GM18526 (cell line): Measurements from ENCODE around the gene DMRT1.

ENCODE experiments used
- POLR2A ChIP-seq: IDR thresholded peaks from 3 replicates; pipeline ENCODE4 v1.6.1; 2011; ENCODE audit not compliant: insufficient read length; ENCODE audit errors: extremely low read depth

DMRT1 gene

DNA sequence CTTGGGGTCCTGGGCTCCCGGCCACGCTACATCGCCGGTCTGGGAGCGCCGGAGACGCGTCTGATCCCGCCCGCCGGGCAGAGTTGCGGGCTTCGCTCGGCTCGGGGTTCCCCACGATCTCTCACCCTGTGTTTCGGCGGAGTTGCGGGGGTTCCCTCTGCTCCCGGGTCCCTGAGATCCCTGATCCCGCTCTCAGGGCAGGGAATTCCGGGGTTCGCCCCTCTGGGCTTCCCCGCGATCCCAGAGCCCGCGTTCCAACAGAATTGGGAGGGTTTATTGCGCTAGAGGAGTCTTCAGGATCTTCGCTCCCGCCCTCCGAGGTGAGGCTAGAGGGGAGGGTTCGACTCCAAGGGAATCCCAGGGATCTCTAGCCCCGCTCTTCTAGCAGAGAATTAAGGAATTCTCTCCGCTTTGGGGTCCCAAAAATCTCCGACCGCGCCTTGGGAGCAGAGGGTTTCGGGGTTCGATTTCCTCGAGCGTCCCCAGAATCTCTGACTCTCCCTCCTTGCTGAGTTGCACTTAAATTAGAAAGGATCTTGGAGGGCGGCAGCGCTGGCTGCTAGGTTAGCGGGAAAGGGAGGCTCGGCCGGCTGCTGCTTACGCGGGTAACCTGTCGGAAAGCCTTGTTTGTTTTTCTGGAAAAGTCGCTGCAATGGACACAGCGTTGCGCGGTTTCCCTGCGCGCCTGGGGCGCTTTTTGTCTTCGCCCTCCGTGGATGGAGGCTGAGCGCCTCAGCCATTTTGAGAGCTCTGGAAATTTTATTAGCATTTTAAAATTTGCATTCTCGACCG lies 1.3 kb downstream of the DMRT1 start:
- TF ChIP-seq POLR2A, result no peak

DNA sequence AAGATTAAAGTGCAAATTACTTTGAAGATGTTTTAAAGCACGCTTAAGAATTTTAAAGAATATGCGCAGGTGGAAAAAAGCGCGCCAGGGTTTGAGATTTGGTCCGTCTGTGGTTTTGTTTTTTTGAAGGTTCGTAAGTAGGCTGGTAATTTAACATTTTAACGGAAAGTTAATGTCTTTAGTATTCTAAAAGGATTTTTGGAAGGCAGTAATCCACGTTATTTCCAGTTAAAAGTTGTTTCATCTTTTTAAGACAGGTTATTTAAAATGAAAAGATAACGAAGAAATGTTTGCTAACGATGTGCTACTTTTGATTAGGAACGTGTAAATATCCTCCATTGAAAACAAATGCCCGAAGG lies 1.9 kb downstream of the DMRT1 start:
- TF ChIP-seq POLR2A, result no peak

DNA sequence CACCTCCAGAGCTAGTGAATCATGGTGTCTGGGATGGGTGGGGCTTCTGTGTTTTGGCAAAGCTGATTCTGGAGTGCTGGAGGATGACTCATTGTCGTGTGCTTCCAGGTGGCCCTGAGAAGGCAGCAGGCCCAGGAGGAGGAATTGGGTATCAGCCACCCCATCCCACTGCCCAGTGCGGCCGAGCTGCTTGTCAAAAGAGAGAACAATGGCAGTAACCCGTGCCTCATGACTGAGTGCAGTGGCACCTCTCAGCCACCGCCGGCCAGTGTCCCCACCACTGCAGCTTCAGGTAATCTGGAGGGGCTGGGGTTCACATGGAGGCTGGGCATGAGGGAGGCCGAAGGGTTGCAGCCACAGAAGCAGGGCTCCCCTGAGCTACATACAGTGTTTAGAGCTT lies 5.4 kb downstream of the DMRT1 start:
- TF ChIP-seq POLR2A, result no peak

DNA sequence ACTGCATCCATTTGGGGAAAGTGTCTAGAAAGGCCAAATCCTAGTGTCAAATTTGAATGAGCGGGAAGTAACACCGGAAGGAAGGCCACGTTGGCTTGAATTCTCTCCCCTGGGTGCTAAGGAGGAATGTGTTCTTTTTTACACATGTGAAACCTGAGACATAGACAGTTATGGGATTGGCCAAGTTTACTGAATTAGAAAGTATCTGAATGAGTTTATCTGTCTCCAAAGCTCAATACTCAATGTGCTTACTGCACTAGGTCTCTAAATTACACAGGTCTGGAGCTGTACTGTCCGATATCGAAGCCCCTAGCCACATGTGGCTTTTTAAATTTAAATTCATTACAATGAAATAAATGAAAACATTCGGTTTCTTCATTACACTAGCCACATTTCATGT lies 6.0 kb downstream of the DMRT1 start:
- no peak for TF ChIP-seq POLR2A

DNA sequence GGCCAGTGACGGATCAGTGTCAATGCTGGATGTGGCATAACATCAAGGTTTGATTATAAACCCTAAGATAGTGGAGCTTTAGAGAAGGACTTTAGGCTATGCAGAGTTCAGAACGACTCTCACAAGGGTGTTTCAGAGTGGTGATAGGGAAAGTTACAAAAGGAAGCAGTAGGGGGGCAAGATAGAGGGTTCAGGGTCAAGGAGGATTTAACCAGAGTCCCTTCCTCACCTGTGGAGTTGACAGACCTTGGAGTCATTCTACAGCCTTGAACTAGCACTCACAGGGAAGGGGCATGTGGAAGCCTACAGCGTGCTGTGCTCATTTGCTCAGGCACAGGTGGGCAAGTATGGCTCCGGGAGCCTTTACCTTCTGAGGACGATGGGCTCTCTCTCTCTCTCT lies 7.9 kb downstream of the DMRT1 start:
- TF ChIP-seq POLR2A, result no peak

DNA sequence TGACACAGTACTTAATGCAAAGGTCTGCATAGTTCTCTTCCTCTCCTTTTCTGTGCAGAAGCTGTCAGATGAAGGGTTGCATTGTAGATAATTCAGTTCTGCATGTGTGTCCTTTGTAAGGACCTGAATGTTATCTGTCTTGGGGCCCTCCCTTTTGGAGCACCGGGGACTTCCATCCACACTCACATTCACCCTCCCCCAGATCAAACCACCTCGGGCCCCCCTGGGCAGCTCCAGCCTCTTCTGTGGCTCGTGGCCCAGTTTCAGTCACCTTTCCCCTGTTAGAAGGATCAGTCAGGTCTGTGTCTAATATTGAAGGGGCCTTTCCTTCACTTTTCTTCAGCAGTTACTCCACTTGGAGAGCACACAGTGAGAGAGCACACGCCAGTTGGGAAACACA lies 11.0 kb downstream of the DMRT1 start:
- TF ChIP-seq POLR2A, result no peak

DNA sequence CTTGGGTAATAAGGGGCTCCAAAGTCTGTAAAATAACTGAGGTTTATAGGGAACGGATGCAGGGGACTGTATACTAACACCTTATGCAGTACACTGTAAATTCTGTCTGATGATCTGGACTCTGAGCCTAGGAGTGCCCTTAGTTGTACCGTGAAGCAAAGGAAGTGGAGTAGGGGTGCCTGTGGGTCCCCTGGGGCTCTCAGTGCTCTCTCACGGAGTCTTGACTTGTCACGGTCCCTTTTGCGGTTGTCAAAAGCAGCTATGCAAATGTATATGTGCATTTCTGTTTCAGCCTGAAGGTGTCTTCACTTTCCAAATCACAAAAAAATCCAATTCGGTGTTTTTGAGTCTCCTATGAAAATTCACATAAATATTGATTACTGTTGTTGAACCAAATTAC lies 17.8 kb downstream of the DMRT1 start:
- TF ChIP-seq POLR2A, result no peak

DNA sequence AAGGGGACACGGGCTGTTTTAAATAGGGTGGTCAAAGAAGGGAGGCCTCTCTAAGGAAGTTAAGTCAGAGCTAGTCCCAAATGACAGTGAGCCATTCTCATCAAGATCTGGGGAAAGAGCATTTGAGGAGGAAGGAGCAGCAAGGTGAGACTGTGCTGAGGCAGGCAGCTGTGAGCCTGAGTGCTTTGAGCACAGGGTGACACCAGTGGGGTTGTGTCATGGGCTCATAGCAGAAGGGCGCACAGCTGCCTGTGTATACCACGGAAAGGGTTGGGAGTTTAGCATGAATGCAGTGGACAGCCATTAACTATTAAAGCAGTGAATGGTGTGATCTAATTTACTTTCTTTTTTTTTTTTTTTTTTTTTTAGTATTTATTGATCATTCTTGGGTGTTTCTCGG lies 19.2 kb downstream of the DMRT1 start:
- no peak for TF ChIP-seq POLR2A

DNA sequence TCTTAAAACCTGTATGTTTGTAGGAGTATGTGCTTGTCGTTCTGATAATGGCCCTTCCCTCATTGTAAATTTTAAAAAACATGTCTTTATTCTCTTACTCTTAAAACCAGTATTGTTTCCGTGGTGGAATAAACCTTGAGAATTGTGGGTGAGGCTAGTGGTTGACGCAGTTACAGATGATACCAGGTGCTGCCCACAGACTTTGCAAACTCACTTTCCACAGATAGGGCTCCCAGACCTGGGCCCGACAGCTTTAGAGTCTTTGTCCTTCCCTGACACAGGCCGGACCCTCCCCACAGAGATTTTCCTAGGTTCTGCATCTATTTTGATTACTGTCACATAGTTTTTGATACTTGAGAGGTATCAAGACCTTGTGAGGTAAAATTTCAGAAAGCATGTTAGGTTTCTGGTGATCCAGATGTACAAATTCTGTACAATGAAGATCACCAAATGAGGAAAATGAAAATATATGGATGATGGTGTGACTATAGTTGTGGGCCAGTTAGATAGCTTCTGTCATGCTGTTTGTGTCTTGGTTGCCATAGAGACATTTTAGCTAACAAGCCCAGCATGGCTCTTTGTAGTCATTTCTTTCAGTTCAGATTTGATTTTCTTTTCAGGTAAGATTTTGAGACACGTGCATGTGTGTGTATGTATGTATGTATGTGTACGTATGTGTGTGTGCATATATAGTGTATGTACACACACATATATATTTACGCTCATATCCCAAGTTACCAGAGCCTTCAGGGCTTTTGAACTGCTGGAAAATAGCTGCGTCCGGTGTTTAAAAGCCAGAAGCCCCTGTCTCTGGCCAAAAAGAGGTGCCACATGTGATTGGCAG lies 33.8 kb downstream of the DMRT1 start:
- TF ChIP-seq POLR2A, result no peak

DNA sequence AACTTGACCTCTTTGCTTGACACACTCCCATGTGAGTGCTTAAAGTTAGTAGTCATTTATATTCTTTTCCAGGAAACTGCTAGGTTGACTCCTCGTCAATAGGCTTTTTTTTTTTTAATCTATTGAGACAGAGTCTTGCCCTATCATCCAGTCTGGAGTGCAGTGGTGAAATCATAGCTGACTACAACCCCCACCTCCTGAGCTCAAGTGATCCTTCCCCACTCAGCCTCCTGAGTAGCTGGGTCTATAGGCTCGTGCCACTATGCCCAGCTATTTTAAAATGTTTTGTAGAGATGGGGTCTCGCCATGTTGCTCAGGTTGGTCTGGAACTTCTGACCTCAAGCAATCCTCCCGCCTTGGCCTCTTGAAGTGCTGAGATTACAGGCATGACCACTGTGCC lies 34.9 kb downstream of the DMRT1 start:
- no peak for TF ChIP-seq POLR2A

DNA sequence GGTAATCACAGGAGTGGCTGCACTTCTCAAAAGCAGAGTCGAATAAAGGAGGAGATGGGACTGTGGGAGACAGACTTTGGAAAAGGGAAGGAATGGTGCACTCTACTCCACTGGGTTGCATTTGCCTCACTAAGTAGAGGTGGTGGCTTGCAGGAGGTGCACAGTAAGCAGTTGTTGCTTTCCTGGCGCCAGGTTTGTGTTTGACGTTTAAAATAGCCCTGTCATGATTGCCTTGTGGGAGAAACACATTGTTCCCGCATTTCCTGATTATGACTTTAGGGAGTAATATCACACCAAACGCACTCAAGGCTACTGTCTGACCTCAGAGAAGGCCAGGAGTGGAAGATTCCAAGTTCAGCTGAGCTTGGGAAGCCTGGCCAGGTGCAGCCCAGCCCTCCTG lies 36.7 kb downstream of the DMRT1 start:
- no peak for TF ChIP-seq POLR2A

DNA sequence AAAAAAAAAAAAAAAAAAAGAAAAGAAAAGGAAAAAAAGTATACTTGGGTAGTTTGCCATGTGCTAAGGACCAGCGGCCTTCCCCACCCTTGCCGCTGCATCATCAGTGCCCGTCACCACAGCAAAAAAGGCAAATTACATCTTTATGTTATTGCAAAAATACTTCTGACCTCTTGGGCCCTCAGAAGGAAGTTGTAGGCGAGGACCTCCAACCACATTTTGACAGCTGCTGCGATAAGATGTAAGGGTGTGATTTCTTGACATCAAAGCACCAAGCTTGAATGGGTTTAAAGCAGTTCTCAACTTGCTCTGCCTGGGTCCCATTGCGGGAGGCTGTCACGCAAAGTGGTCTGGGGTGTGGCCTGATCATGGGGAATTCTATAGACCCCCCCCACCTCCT lies 39.2 kb downstream of the DMRT1 start:
- no peak for TF ChIP-seq POLR2A

DNA sequence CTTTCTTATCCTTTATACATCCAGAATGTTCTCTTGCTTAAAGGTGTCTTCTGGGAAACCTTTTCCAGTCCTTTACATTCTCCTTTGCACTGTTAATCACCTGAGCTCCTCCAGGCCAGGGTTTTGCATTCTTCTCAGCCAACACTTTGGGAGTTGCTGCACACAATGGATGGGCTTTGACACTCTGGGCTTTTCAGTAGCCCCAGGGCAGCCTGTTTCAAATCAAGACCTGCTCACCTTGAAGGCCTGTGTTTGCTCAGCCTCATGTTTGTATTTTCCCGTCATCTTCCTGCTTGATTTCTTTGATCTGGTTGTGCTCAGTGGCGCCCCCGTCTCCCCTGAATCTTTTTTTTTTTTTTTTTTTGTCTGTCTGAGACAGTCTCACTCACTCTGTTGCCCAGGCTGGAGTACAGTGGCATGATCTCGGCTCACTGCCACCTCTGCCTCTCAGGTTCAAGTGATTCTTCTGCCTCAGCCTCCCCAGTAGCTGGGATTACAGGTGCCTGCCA lies 41.0 kb downstream of the DMRT1 start:
- no peak for TF ChIP-seq POLR2A

DNA sequence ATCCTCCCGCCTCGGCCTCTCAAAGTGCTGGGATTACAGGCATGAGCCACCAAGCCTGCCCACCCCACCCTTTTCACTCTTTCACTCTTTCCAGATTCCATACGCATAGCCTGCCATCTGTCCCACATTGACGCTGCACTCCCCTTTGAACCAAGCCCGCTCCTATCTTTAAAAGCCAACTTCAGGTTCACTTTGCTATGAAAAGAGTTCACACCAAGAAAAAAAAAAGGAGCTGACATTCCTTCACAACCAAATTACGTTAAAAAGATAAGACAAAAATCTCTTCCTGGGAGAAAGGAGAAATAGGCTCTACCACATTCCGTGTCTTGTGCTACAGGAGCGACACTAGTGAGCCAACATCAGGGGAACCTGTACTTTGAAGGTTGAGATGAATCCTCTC lies 41.5 kb downstream of the DMRT1 start:
- no peak for TF ChIP-seq POLR2A

DNA sequence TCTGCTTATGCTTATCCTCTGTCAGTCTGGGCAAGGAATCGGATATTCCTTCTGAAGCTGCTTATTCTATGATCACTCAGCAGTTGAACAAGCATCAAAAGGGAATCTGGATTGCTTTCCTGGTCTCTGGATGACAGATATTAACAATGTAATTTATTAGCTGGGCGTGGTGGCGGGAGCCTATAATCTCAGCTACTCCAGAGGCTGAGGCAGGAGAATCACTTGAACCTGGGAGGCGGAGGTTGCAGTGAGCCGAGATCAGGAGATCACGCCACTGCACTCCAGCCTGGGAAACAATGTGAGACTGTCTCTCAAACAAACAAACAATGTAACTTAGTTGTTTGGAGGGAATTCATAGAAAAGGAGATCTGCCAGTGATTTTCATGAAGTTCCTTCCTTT lies 45.4 kb downstream of the DMRT1 start:
- no peak for TF ChIP-seq POLR2A

DNA sequence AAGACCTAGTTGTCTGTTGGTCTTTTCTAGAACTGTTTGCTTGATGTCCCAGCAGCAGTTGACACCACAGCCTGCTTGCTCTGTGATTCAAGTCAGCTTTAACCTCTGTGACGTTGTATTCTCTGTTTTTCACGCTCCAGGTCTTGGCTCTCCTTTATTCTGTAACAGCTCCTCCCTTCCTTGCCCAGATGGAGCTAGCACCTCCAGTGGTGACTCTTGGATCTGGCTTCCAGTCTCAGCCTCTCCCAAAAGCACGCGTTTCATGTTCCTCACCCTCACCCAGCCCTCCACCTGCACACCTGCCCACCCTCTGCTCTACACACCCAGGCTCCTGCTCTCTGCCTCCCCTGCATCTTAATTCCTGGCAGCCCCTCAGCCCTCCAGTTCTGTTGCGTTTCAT lies 50.6 kb downstream of the DMRT1 start:
- no peak for TF ChIP-seq POLR2A
